ENCODE measurements around the gene BHLHE41. TPM values are rescaled to one million over a fixed set of nuclear protein-coding genes. Genes with fewer than 3 reads are reported as not detected.

The BHLHE41 gene
- total RNA-seq, 1 donor from 2014 or later, result not detected

DNA sequence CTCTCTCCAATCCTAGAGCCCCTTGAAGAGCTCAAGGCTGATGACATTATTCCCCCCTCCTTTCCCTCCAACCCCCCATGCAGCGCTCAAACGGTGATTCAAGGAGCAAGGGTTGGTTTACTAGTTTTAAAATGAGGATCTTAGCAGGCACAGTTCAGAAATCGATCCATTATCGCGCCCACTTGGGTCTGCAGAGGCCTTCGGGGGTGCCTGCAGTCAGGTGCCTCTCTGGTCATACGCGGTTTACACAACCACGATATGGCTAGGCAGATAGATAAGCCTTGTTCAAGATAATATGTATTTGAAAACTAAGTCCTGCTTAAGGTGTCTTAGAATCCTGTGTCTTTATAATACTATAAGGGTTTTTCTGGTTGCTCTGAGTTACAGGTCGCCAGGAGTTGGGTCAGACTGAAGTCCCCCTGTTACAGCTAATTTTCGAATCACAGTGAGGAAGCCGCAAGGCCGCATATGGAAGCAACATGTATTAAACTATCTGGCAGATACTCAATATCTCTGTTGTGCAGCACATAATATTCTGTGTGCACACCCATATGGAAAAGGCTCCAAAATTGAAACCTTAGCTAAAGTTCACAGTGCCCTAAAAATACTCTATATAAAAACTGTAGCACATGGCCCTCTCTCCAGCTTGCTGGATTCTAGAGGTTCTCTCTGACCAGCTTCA, 10.0 kb downstream of the BHLHE41 start:
- H3K9me3 ChIP-seq (ENCODE audit: low read depth), result no peaks in the 10 kb centered on the region
- H3K4me3 ChIP-seq, result peak overlapping the region; percentile 67
- peak overlapping the region; percentile 81 for H3K4me3 Mint-ChIP-seq
- peak overlapping the region; percentile 77 for H3K27ac Mint-ChIP-seq
- peak overlapping the region; percentile 93 for H3K4me2 ChIP-seq
- no peak for DNase-seq (ENCODE audit: low spot score)
- H4K20me1 ChIP-seq (ENCODE audit: low read depth), result peaks cover 4% of the 10 kb centered on the region
- no peak overlapping the region for H3K27ac ChIP-seq
- H2AFZ ChIP-seq (replicated peaks), result peak overlapping the region; percentile 86
- H3F3A ChIP-seq (ENCODE audit: low read depth), result peaks cover 36% of the 10 kb centered on the region
- H3K79me2 ChIP-seq (ENCODE audit: low read depth), result no peaks in the 10 kb centered on the region
- H3K36me3 Mint-ChIP-seq, result no peaks in the 10 kb centered on the region
- peaks cover 2% of the 10 kb centered on the region for H3K27me3 Mint-ChIP-seq (ENCODE audit: insufficient read depth, low read depth)
- peaks cover 100% of the 10 kb centered on the region for H3K27me3 ChIP-seq
- no peak overlapping the region for H3K9ac ChIP-seq
- no peaks in the 10 kb centered on the region for H3K36me3 ChIP-seq
- no peak for TF ChIP-seq EZH2phosphoT487 (IDR thresholded peaks at IDR 0.05)
- no peak for TF ChIP-seq EZH2 (IDR thresholded peaks at IDR 0.05)
- TF ChIP-seq, protein P1, sequence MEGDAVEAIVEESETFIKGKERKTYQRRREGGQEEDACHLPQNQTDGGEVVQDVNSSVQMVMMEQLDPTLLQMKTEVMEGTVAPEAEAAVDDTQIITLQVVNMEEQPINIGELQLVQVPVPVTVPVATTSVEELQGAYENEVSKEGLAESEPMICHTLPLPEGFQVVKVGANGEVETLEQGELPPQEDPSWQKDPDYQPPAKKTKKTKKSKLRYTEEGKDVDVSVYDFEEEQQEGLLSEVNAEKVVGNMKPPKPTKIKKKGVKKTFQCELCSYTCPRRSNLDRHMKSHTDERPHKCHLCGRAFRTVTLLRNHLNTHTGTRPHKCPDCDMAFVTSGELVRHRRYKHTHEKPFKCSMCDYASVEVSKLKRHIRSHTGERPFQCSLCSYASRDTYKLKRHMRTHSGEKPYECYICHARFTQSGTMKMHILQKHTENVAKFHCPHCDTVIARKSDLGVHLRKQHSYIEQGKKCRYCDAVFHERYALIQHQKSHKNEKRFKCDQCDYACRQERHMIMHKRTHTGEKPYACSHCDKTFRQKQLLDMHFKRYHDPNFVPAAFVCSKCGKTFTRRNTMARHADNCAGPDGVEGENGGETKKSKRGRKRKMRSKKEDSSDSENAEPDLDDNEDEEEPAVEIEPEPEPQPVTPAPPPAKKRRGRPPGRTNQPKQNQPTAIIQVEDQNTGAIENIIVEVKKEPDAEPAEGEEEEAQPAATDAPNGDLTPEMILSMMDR (IDR thresholded peaks at IDR 0.05), result no peak
- peaks cover 31% of the 10 kb centered on the region for H3K4me1 Mint-ChIP-seq
- H3K9me3 Mint-ChIP-seq, result no peaks in the 10 kb centered on the region
- peaks cover 23% of the 10 kb centered on the region for H3K4me1 ChIP-seq

DNA sequence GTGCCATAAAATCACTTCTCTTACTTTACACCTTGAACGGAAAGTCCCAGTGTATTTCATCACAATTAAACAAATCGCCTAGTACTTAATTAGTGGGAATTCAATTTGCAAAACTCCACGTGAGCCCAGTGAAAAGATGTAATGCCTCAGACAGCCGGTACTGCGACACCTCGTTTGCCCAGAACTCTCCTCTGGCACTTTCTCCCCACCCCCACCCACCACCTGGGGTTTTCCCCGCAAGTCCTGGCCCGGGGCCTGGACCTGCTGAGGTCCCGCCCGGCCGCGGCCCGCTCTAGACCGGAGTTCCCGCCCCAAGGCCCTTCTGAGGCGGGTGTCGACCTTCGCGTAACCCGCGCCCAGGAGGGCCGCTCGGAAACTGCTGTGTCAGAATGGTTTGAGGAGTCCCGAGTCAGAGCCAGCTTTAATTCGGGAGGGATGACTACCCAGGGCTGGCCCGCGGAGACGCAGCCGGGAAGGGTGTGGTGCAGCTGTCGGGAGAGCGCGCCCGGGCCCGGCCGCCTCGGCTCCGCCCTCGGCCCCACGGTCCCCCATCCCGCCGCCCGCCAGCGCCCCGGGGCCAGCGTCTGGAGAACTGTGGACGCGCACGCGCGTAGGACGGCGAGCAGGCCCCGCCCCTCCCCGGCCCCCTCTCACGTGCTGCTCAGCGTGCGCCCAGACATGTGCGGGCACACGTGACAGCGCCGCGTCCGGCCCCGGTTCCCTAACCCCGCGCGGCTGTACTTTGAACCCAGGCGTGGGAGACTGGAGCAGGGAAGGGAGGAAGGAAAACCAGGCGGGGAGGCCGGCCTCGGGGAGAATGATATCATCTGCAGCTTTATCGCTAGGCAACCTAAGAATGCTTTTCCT, 10.8 kb downstream of the BHLHE41 start:
- Histone ChIP-seq H3K36me3 (no peaks in the 10 kb centered on the region), H3K4me3 (peak overlapping the region; percentile 67), H4K20me1 (ENCODE audit: low read depth) (peaks cover 4% of the 10 kb centered on the region), H3K27ac (no peak overlapping the region), H3F3A (ENCODE audit: low read depth) (peaks cover 36% of the 10 kb centered on the region), H3K4me1 (peaks cover 31% of the 10 kb centered on the region), H3K27me3 (peaks cover 92% of the 10 kb centered on the region), H3K4me2 (peak overlapping the region; percentile 93), H3K9me3 (ENCODE audit: low read depth) (no peaks in the 10 kb centered on the region), H2AFZ (replicated peaks) (peak overlapping the region; percentile 86), H3K9ac (no peak overlapping the region), H3K79me2 (ENCODE audit: low read depth) (no peaks in the 10 kb centered on the region)
- peak; percentile 89 for DNase-seq (ENCODE audit: low spot score)
- H3K27ac Mint-ChIP-seq, result peak overlapping the region; percentile 77
- H3K36me3 Mint-ChIP-seq, result no peaks in the 10 kb centered on the region
- TF ChIP-seq EZH2 (IDR thresholded peaks at IDR 0.05), result peak; percentile 30
- TF ChIP-seq EZH2phosphoT487 (IDR thresholded peaks at IDR 0.05), result peak; percentile 37
- TF ChIP-seq, protein P1 (IDR thresholded peaks at IDR 0.05), result peak; percentile 26
- peaks cover 34% of the 10 kb centered on the region for H3K4me1 Mint-ChIP-seq
- peaks cover 5% of the 10 kb centered on the region for H3K27me3 Mint-ChIP-seq (ENCODE audit: insufficient read depth, low read depth)
- H3K9me3 Mint-ChIP-seq, result no peaks in the 10 kb centered on the region
- peak overlapping the region; percentile 87 for H3K4me3 Mint-ChIP-seq

DNA sequence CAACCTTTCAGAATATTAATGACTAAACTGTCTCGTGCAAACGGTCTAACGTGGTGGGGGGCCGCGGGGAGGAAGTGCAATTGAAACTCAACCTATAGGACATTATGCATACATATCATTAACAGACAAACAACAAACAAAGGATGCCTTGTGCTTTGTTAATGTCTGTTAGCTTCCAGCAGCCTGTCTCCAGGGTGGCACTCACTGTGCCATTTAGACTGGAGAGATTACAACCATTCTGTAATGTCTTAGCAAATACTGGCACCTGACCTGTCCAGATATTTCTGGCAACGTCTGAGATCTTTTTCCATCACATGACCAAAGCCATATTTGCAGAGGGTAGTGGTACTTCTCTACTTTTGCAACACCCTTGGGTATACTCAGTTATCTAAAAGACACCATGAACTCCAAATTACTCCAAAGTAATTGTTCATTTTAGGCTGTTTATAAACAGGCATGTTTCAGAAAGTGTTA, 11.6 kb downstream of the BHLHE41 start:
- Histone ChIP-seq H3K27me3 (peaks cover 84% of the 10 kb centered on the region), H3K9me3 (ENCODE audit: low read depth) (no peaks in the 10 kb centered on the region), H3K79me2 (ENCODE audit: low read depth) (no peaks in the 10 kb centered on the region), H3K4me1 (peaks cover 33% of the 10 kb centered on the region), H3K36me3 (no peaks in the 10 kb centered on the region), H3K27ac (no peak overlapping the region), H3F3A (ENCODE audit: low read depth) (peaks cover 36% of the 10 kb centered on the region), H3K9ac (no peak overlapping the region), H4K20me1 (ENCODE audit: low read depth) (peaks cover 4% of the 10 kb centered on the region), H3K4me2 (peak overlapping the region; percentile 93), H2AFZ (replicated peaks) (no peak overlapping the region), H3K4me3 (peak overlapping the region; percentile 67)
- H3K9me3 Mint-ChIP-seq, result no peaks in the 10 kb centered on the region
- H3K27ac Mint-ChIP-seq, result no peak overlapping the region
- H3K27me3 Mint-ChIP-seq (ENCODE audit: insufficient read depth, low read depth), result peaks cover 5% of the 10 kb centered on the region
- DNase-seq (ENCODE audit: low spot score), result peak; percentile 41
- peaks cover 34% of the 10 kb centered on the region for H3K4me1 Mint-ChIP-seq
- no peaks in the 10 kb centered on the region for H3K36me3 Mint-ChIP-seq
- H3K4me3 Mint-ChIP-seq, result peak overlapping the region; percentile 87
- TF ChIP-seq EZH2phosphoT487 (IDR thresholded peaks at IDR 0.05) (no peak), EZH2 (IDR thresholded peaks at IDR 0.05) (no peak)
- TF ChIP-seq, protein P1 (IDR thresholded peaks at IDR 0.05), result no peak
